Adrenal gland (tissue), 12 donors: ENCODE measurements around the gene SHKBP1. TPM values are rescaled to one million over a fixed set of nuclear protein-coding genes. Genes with fewer than 3 reads are reported as not detected.

Experiments
- DNase-seq, 7 donors: peaks; one replicate each; pipeline ENCODE4 v3.0.0-alpha.2; 2019 to 2020
- H3K27ac ChIP-seq, 5 donors: fragments of 200-600 bp; sonication (generic) in 4 of 5; 1 replicate in 3 of 5; 2 replicates in 2 of 5; pipeline versions ENCODE4 v1.5.1 to v1.8.0; 2016 to 2020; ENCODE audit warnings: mild to moderate bottlenecking in 1 of 5
- H3K27me3 ChIP-seq: fragments of 200-600 bp; 2 replicates; pipeline ENCODE4 v1.8.0; 2021
- H3K36me3 ChIP-seq, 2 donors: fragments of 200-600 bp; replicated peaks in 1 of 2; 1 replicate in 1 of 2; 2 replicates in 1 of 2; pipeline versions ENCODE4 v1.5.1 to v1.8.0; 2018 to 2022
- H3K4me1 ChIP-seq, 2 donors: fragments of 200-600 bp; replicated peaks in 1 of 2; 1 replicate in 1 of 2; 2 replicates in 1 of 2; pipeline versions ENCODE4 v1.5.1 to v1.8.0; 2018 to 2021
- H3K4me3 ChIP-seq, 4 donors: fragments of 200-600 bp; sonication (generic) in 3 of 4; one replicate each; pipeline ENCODE4 v1.5.1; 2016 to 2018
- H3K9me3 ChIP-seq, 3 donors: fragments of 200-600 bp; sonication (generic) in 1 of 3; replicated peaks in 1 of 3; 1 replicate in 2 of 3; 2 replicates in 1 of 3; pipeline versions ENCODE4 v1.5.1 to v1.8.0; 2016 to 2021
- CTCF ChIP-seq, 6 experiments: fragments of 450-650 bp in 4 of 6; fragments of 200-600 bp in 2 of 6; sonication (generic) in 1 of 6; IDR thresholded peaks; 1 replicate in 5 of 6; 2 replicates in 1 of 6; pipeline versions ENCODE4 v1.5.1 to v1.8.0; 2016 to 2021; ENCODE audit warnings: antibody characterized with exemption in 6 of 6, mild to moderate bottlenecking in 2 of 6, moderate library complexity in 1 of 6
- POLR2A ChIP-seq, 2 donors: fragments of 450-650 bp; IDR thresholded peaks; one replicate each; pipeline ENCODE4 v1.6.1; 2017; ENCODE audit warnings: antibody characterized with exemption in 2 of 2, mild to moderate bottlenecking in 2 of 2, moderate library complexity in 1 of 2
- WGBS, 4 donors: extraction: QIAGEN DNeasy Blood & Tissue Kit in 2 of 4; methylation state at CpG; one replicate each; pipeline versions ENCODE4 v1.1.5 to v1.1.7; 2013 to 2017; 5-methylcytosine and 5-hydroxymethylcytosine counted together
- intact Hi-C, 2 donors: fragments of 100-400 bp; cut with DNase I; formaldehyde crosslinking; loops; one replicate each; pipeline versions ENCODE4 v1.14.1 to v1.15.0; 2022 to 2023
- polyA plus RNA-seq, 3 donors: library from polyadenylated mRNA; stranded (reverse); fragments of 200-250 nt in 2 of 3; fragments of 350-450 nt in 1 of 3; fragmentation: Illumina TruSeq in 1 of 3; extraction: RNeasy Lipid Tissue Mini Kit (QIAGEN cat#74804) in 1 of 3; gene quantifications; one replicate each; pipeline ENCODE4 v1.2.3, GENCODE V29; 2013 to 2014
- total RNA-seq, 9 donors: library from RNA; depleted of rRNA in 4 of 9; stranded (reverse); fragments of >200 nt in 4 of 9; fragments of 120-200 nt in 1 of 9; fragmentation: NEBNext Ultra II Directional in 1 of 9; extraction: Animal tissue kit (Norgen Biotek cat#: 25700) in 1 of 9; gene quantifications; one replicate each; pipeline versions ENCODE4 v1.1.0 to v1.2.4, GENCODE V29; 2013 to 2023
- donor health status: healthy with polysubstance abuse.
- donor health status: Bipolar disorder and iron deficiency.
- donor health status: DM: yes; HTN: yes; CAD: no.
- donor health status: DM: no; HTN: no; CAD: no.
- donor health status: DM: no; HTN: no; CAD: no.
- donor health status: DM: yes; HTN: yes; CAD: no.

SHKBP1 gene
- total and polyA plus RNA-seq, 12 donors = 12.5 to 157 (median 51.6) TPM

GRCh38 chr19:40600570-40601133, 24.0 kb downstream of the SHKBP1 start:
- TF ChIP-seq POLR2A (IDR thresholded peaks at IDR 0.05) = no peak
- no peak for TF ChIP-seq CTCF (IDR thresholded peaks at IDR 0.05)
- peak in 1 of 7 donors; percentile 28 for DNase-seq
- no peaks in the 10 kb centered on the region for H3K9me3 ChIP-seq
- 6 to 18% (median 9%) methylated on average over 9 to 13 of the region's 13 CpGs for WGBS, 4 donors
- peak overlapping the region in 3 of 5 donors; percentile 3 to 23 (median 21) for H3K27ac ChIP-seq
- H3K27me3 ChIP-seq = peaks cover 15% of the 10 kb centered on the region
- intact Hi-C loops = loop anchor here in 1 of 2 donors (5.0 kb wide), 1 partner anchor 58 kb away; no protein-coding TSS in a partner anchor
- H3K36me3 ChIP-seq = no peaks in the 10 kb centered on the region
- H3K4me1 ChIP-seq = peaks cover 34 to 65% of the 10 kb centered on the region in 2 donors
- H3K4me3 ChIP-seq = peak overlapping the region in 1 of 4 donors; percentile 50

GRCh38 chr19:40601134-40601974, 24.7 kb downstream of the SHKBP1 start, which contains the start of gene LTBP4:
TSS of gene LTBP4 (plus strand) at chr19:40601369. CDS start at chr19:40601388, 19 bp downstream.
- 1 to 3% (median 2%) methylated on average over 6 to 82 of the region's 82 CpGs for WGBS, 4 donors
- no peak for TF ChIP-seq CTCF (IDR thresholded peaks at IDR 0.05)
- TF ChIP-seq POLR2A (IDR thresholded peaks at IDR 0.05) = no peak
- Histone ChIP-seq H3K27ac (peak within 1 kb of the TSS in 3 of 5 donors; percentile 3 to 86 (median 70)), H3K4me3 (peak within 1 kb of the TSS in 1 of 4 donors; percentile 50), H3K9me3 (no peaks in the 10 kb centered on the region), H3K36me3 (no peaks in the 10 kb centered on the region), H3K27me3 (peaks cover 15% of the 10 kb centered on the region), H3K4me1 (peaks cover 40 to 70% of the 10 kb centered on the region in 2 donors)
- intact Hi-C loops = loop anchor here in 1 of 2 donors (5.0 kb wide), 1 partner anchor 59 kb away; no protein-coding TSS in a partner anchor
- peak in 3 of 7 donors; percentile 38 to 60 (median 41) for DNase-seq

GRCh38 chr19:40603071-40603388, 26.4 kb downstream of the SHKBP1 start:
- peaks cover 11% of the 10 kb centered on the region for H3K27me3 ChIP-seq
- no peaks in the 10 kb centered on the region for H3K9me3 ChIP-seq
- WGBS, 4 donors = 53 to 63% (median 55%) methylated on average over 2 of the region's 2 CpGs
- no peaks in the 10 kb centered on the region for H3K36me3 ChIP-seq
- peaks cover 38 to 57% of the 10 kb centered on the region in 2 donors for H3K4me1 ChIP-seq
- H3K27ac ChIP-seq = peak overlapping the region in 4 of 5 donors; percentile 2 to 86 (median 52)
- TF ChIP-seq POLR2A (IDR thresholded peaks at IDR 0.05) (no peak), CTCF (IDR thresholded peaks at IDR 0.05) (no peak)
- no peak for DNase-seq
- intact Hi-C loops = loop anchor here in 1 of 2 donors (5.0 kb wide), 1 partner anchor 61 kb away; no protein-coding TSS in a partner anchor
- peak overlapping the region in 1 of 4 donors; percentile 50 for H3K4me3 ChIP-seq
